Measurements from ENCODE around the gene PIM3.

DNA sequence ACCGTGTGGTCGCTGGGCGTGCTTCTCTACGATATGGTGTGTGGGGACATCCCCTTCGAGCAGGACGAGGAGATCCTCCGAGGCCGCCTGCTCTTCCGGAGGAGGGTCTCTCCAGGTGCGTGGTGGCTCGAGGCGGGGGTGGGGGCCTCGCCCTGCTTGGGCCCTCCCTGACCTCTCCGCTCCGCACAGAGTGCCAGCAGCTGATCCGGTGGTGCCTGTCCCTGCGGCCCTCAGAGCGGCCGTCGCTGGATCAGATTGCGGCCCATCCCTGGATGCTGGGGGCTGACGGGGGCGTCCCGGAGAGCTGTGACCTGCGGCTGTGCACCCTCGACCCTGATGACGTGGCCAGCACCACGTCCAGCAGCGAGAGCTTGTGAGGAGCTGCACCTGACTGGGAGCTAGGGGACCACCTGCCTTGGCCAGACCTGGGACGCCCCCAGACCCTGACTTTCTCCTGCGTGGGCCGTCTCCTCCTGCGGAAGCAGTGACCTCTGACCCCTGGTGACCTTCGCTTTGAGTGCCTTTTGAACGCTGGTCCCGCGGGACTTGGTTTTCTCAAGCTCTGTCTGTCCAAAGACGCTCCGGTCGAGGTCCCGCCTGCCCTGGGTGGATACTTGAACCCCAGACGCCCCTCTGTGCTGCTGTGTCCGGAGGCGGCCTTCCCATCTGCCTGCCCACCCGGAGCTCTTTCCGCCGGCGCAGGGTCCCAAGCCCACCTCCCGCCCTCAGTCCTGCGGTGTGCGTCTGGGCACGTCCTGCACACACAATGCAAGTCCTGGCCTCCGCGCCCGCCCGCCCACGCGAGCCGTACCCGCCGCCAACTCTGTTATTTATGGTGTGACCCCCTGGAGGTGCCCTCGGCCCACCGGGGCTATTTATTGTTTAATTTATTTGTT, 2.4 kb downstream of the PIM3 start:
- TF ChIP-seq, protein P1, sequence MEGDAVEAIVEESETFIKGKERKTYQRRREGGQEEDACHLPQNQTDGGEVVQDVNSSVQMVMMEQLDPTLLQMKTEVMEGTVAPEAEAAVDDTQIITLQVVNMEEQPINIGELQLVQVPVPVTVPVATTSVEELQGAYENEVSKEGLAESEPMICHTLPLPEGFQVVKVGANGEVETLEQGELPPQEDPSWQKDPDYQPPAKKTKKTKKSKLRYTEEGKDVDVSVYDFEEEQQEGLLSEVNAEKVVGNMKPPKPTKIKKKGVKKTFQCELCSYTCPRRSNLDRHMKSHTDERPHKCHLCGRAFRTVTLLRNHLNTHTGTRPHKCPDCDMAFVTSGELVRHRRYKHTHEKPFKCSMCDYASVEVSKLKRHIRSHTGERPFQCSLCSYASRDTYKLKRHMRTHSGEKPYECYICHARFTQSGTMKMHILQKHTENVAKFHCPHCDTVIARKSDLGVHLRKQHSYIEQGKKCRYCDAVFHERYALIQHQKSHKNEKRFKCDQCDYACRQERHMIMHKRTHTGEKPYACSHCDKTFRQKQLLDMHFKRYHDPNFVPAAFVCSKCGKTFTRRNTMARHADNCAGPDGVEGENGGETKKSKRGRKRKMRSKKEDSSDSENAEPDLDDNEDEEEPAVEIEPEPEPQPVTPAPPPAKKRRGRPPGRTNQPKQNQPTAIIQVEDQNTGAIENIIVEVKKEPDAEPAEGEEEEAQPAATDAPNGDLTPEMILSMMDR (conservative IDR thresholded peaks at IDR 0.05 in 1 of 2, IDR thresholded peaks at IDR 0.05 in 1 of 2; ENCODE audit: extremely low read depth in 1 of 2, insufficient read depth in 1 of 2, low read depth in 1 of 2, low read length in 2 of 2), result no peak
- TF ChIP-seq EZH2 (IDR thresholded peaks at IDR 0.05; ENCODE audit: borderline replicate concordance, low read length), result no peak
